Measurements from ENCODE around the gene CDK14.

GRCh38 chr7:91251877-91252276 lies 655.8 kb downstream of the CDK14 start:
- TF ChIP-seq CTCF (conservative IDR thresholded peaks at IDR 0.05; ENCODE audit: low read length), result no peak
- no peak for TF ChIP-seq EZH2phosphoT487 (IDR thresholded peaks at IDR 0.05; ENCODE audit: borderline replicate concordance)

Data from Loucy (cell line).